AG04450 (cell line): ENCODE results near the gene U2AF1L4. TPM values are rescaled to one million over a fixed set of nuclear protein-coding genes. Genes with fewer than 3 reads are reported as not detected.
A peak's percentile ranks its signal among the peaks of the same experiment; 100 is the strongest.

Source experiments
- CTCF ChIA-PET: fragments of 300-600, 350-600 bp; formaldehyde crosslinking; extraction: SDS; loops from one replicate; lab custom pipeline; 2022; ENCODE audit warnings: antibody characterized with exemption, inconsistent platforms; lab: Charles Lee
- POLR2A ChIA-PET: fragments of 350-600 bp; formaldehyde crosslinking; extraction: SDS; loops from one replicate; lab custom pipeline; 2021; ENCODE audit warnings: antibody characterized with exemption, inconsistent platforms; lab: Yijun Ruan, JAX
- DNase-seq: peaks from one replicate; pipeline ENCODE4 v3.0.0-alpha.2; 2011; ENCODE audit warnings: low read depth, low spot score
- H3K27ac ChIP-seq: one replicate; pipeline ENCODE4 v1.5.1; 2012; ENCODE audit warnings: low read depth, low read length, control low read depth
- H3K27me3 ChIP-seq: one replicate; pipeline ENCODE4 v1.6.0; 2012; ENCODE audit warnings: low read length; ENCODE audit not compliant: control insufficient read depth, insufficient read depth
- H3K4me3 ChIP-seq: 2 replicates; pipeline ENCODE4 v1.5.1; 2011; ENCODE audit warnings: mild to moderate bottlenecking, low read depth, low read length, control low read depth
- H3K9me3 ChIP-seq: 2 replicates; pipeline ENCODE4 v1.5.1; 2012; ENCODE audit warnings: low read length; ENCODE audit not compliant: control insufficient read depth, insufficient read depth
- polyA plus RNA-seq: library from polyadenylated mRNA; depleted of rRNA; stranded (reverse); fragments of >200 nt; gene quantifications from 2 replicates; pipeline ENCODE4 v1.2.3, GENCODE V29; 2011; rRNA removed
- TF ChIP-seq, protein P1 (sequence below): IDR thresholded peaks from 2 replicates; pipeline ENCODE4 v1.5.1; 2011; ENCODE audit warnings: low read depth, low read length, control low read depth, inconsistent platforms

Gene U2AF1L4
- polyA plus RNA-seq, 1 experiment = 10.2 TPM

DNA sequence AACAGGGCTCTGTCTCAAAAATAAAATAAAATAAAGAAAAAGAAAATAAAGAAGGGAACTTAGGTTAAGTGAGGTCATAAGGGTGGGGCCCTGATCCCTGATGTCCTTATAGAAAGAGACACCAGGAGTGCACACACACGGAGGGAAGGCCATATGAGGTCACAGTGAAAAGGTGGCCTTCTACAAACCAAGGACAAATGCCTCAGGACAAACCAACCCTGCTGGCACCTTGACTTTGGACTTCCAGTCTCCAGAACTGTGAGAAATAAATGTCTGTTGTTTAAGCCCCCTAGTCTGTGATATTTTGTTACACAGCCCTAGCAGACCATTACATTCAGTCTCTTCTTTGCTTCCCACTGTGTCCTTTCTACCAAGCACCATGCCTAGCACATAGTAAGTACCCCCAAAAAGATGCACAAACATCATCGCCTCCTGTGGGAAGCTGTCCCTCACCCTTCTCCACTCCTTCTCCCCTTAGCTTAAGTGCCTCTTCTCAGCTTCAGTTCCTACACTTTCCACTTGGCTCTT lies 49.3 kb downstream of the U2AF1L4 start:
- DNase-seq = no peak
- POLR2A ChIA-PET = no interaction called here
- Histone ChIP-seq H3K4me3 (no peak overlapping the region), H3K9me3 (no peaks in the 10 kb centered on the region), H3K27ac (no peak overlapping the region), H3K27me3 (peaks cover 4% of the 10 kb centered on the region)
- CTCF ChIA-PET = interaction anchor here (0.8 to 1.5 kb wide), 2 partner anchors 12 to 123 kb away, joined by 4 to 5 read pairs; no protein-coding TSS in a partner anchor
- TF ChIP-seq, protein P1, sequence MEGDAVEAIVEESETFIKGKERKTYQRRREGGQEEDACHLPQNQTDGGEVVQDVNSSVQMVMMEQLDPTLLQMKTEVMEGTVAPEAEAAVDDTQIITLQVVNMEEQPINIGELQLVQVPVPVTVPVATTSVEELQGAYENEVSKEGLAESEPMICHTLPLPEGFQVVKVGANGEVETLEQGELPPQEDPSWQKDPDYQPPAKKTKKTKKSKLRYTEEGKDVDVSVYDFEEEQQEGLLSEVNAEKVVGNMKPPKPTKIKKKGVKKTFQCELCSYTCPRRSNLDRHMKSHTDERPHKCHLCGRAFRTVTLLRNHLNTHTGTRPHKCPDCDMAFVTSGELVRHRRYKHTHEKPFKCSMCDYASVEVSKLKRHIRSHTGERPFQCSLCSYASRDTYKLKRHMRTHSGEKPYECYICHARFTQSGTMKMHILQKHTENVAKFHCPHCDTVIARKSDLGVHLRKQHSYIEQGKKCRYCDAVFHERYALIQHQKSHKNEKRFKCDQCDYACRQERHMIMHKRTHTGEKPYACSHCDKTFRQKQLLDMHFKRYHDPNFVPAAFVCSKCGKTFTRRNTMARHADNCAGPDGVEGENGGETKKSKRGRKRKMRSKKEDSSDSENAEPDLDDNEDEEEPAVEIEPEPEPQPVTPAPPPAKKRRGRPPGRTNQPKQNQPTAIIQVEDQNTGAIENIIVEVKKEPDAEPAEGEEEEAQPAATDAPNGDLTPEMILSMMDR = no peak

DNA sequence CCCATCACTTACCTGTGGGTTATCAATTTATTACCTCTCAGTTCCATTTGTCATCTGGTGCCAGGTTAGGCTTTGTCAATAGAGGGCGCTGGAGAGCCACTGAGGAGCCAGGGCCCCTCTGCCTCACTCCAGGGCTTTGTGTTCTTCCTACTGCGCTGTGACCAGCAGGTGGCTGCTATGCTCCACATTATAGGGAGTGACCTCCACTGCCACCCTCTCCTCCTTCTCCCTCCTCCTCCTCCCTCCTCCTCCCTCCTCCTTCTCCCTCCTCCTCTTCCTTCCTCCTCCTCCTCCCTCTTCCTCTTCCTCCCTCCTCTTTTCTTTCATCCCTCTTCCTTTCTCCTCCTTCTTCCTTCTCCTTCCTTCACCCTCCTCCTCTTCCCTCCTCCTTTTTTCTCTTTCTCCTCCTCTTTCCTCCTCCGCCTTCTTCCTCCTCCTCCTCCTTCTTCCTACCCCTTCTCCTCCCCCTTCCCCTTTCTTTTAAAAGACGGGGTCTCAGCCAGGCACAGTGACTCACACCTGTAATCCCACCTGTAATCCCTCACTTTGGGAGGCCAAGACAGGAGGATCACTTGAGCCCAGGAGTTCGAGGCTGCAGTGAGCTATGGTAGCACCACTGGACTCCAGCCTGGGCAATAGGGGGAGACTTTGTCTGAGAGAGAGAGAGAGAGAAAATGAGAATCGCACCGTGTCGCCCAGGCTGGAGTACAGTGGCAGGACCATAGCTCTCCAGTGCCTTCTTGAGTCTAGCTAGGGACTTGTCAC lies 51.2 kb downstream of the U2AF1L4 start:
- POLR2A ChIA-PET = no interaction called here
- H3K4me3 ChIP-seq = no peak overlapping the region
- H3K27ac ChIP-seq = no peak overlapping the region
- CTCF ChIA-PET = interaction anchor here (0.8 to 3.2 kb wide), 14 partner anchors 9 to 126 kb away, joined by 3 to 22 read pairs (median 4); partner anchors contain the start of genes LIN37, PSENEN and U2AF1L4
- TF ChIP-seq, protein P1 = peak; percentile 99
- peak; percentile 54 for DNase-seq
- H3K27me3 ChIP-seq = peaks cover 4% of the 10 kb centered on the region
- no peaks in the 10 kb centered on the region for H3K9me3 ChIP-seq

DNA sequence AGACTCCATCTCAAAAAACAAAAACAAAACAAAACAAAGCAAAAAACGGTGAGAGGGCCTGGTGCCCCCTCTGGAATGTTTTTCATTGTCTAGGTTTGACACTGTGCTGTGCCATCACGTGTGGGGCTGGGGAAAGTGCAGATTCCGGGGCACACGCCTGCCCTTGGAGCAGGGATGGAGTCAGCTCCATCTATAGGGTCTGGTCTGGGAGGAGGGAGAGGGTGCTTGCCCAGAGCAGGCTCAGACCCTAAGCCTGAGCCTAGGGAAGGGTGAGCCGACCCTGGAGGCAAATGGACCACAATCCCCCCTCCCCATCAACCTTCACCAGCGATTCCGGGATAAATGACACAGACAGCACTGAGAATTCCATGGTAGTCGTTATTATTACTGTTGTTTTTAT lies 51.8 kb downstream of the U2AF1L4 start:
- POLR2A ChIA-PET = no interaction called here
- Histone ChIP-seq H3K27ac (no peak overlapping the region), H3K4me3 (no peak overlapping the region), H3K27me3 (peaks cover 4% of the 10 kb centered on the region), H3K9me3 (no peaks in the 10 kb centered on the region)
- DNase-seq = no peak
- CTCF ChIA-PET = interaction anchor here (0.9 to 3.2 kb wide), 12 partner anchors 9 to 203 kb away, joined by 3 to 23 read pairs (median 4); partner anchors contain the start of gene LIN37
- TF ChIP-seq, protein P1 = no peak

Other genes with a start within 250 kb of the U2AF1L4 start
- gene DMKN, start 231.8 kb downstream of the U2AF1L4 start, polyA plus RNA-seq = 1.3 and 1.6 TPM in 2 replicates
- gene SBSN, start 217.1 kb downstream of the U2AF1L4 start, polyA plus RNA-seq = 1.8 and 2.1 TPM in 2 replicates
- gene GAPDHS, start 212.0 kb downstream of the U2AF1L4 start, polyA plus RNA-seq = not detected in 2 replicates
- 88.7 and 116 TPM in 2 replicates for gene TMEM147, start 199.8 kb downstream of the U2AF1L4 start, polyA plus RNA-seq
- gene ATP4A, start 181.8 kb downstream of the U2AF1L4 start, polyA plus RNA-seq = not detected in 2 replicates
- not detected in 2 replicates for gene PMIS2, start 159.2 kb downstream of the U2AF1L4 start, polyA plus RNA-seq
- gene HAUS5, start 132.7 kb downstream of the U2AF1L4 start, polyA plus RNA-seq = 1.9 and 2.3 TPM in 2 replicates
- gene RBM42, start 116.4 kb downstream of the U2AF1L4 start, polyA plus RNA-seq = 33.4 and 35.6 TPM in 2 replicates
- 0.33 and 0.36 TPM in 2 replicates for gene ETV2, start 103.7 kb downstream of the U2AF1L4 start, polyA plus RNA-seq
- gene COX6B1, start 97.1 kb downstream of the U2AF1L4 start, polyA plus RNA-seq = 398 and 527 TPM in 2 replicates
- gene UPK1A, start 78.9 kb downstream of the U2AF1L4 start, polyA plus RNA-seq = 0.07 TPM in 1 of 2 replicates, not detected in the other
- gene ZBTB32, start 40.9 kb downstream of the U2AF1L4 start, polyA plus RNA-seq = not detected in 2 replicates
- gene KMT2B, start 27.4 kb downstream of the U2AF1L4 start, polyA plus RNA-seq = 6.1 and 8.7 TPM in 2 replicates
- 1.3 and 2.0 TPM in 2 replicates for gene IGFLR1, start 3.0 kb downstream of the U2AF1L4 start, polyA plus RNA-seq
- 41.0 and 52.7 TPM in 2 replicates for gene PSENEN, start 233 bp upstream of the U2AF1L4 start, polyA plus RNA-seq
- 5.5 and 7.6 TPM in 2 replicates for gene LIN37, start 3.2 kb upstream of the U2AF1L4 start, polyA plus RNA-seq
- 31.7 and 46.5 TPM in 2 replicates for gene HSPB6, start 11.6 kb upstream of the U2AF1L4 start, polyA plus RNA-seq
- gene PROSER3, start 12.8 kb upstream of the U2AF1L4 start, polyA plus RNA-seq = 5.2 and 7.1 TPM in 2 replicates
- gene ARHGAP33, start 30.1 kb upstream of the U2AF1L4 start, polyA plus RNA-seq = 0.82 and 1.2 TPM in 2 replicates
- not detected in 2 replicates for gene PRODH2, start 67.4 kb upstream of the U2AF1L4 start, polyA plus RNA-seq
- gene NPHS1, start 107.1 kb upstream of the U2AF1L4 start, polyA plus RNA-seq = not detected in 2 replicates
- gene KIRREL2, start 111.5 kb upstream of the U2AF1L4 start, polyA plus RNA-seq = not detected in 2 replicates
- 6.8 and 10.9 TPM in 2 replicates for gene APLP1, start 123.2 kb upstream of the U2AF1L4 start, polyA plus RNA-seq
- 1.5 and 2.3 TPM in 2 replicates for gene NFKBID, start 155.1 kb upstream of the U2AF1L4 start, polyA plus RNA-seq
- gene HCST, start 157.1 kb upstream of the U2AF1L4 start, polyA plus RNA-seq = 0.31 and 0.42 TPM in 2 replicates
- not detected in 2 replicates for gene TYROBP, start 162.9 kb upstream of the U2AF1L4 start, polyA plus RNA-seq
- 0.69 and 1.1 TPM in 2 replicates for gene LRFN3, start 191.0 kb upstream of the U2AF1L4 start, polyA plus RNA-seq
- gene SDHAF1, start 249.8 kb upstream of the U2AF1L4 start, polyA plus RNA-seq = 7.5 and 8.3 TPM in 2 replicates